Loucy (cell line): ENCODE results near the gene GAB2.

Experiments
- H2AFZ ChIP-seq: fragments of 200-600 bp; sonication (generic); 2 replicates; pipeline ENCODE4 v1.6.0; 2016; ENCODE audit warnings: antibody characterized with exemption, mild to moderate bottlenecking, low read length, moderate library complexity
- H3F3A ChIP-seq: fragments of 200-600 bp; 2 replicates; pipeline ENCODE4 v1.6.0; 2016; ENCODE audit warnings: antibody characterized with exemption, low read depth, mild to moderate bottlenecking
- H3K27me3 ChIP-seq: fragments of 200-600 bp; sonication (generic); 2 replicates; pipeline ENCODE4 v1.6.1; 2014; ENCODE audit warnings: low read length, mild to moderate bottlenecking; ENCODE audit not compliant: insufficient read depth, poor library complexity, severe bottlenecking
- H3K36me3 ChIP-seq: fragments of 200-600 bp; sonication (generic); 2 replicates; pipeline ENCODE4 v1.6.1; 2016; ENCODE audit warnings: low read length; ENCODE audit not compliant: insufficient read depth
- H3K4me1 ChIP-seq: fragments of 200-600 bp; sonication (generic); 2 replicates; pipeline ENCODE4 v1.5.1; 2014; ENCODE audit warnings: low read length, mild to moderate bottlenecking; ENCODE audit not compliant: insufficient read depth, poor library complexity, severe bottlenecking
- H3K4me2 ChIP-seq: fragments of 200-600 bp; sonication (generic); 2 replicates; pipeline ENCODE4 v1.6.0; 2014; ENCODE audit warnings: antibody characterized with exemption, low read length, low read depth, mild to moderate bottlenecking; ENCODE audit not compliant: poor library complexity, severe bottlenecking
- H3K4me3 ChIP-seq: fragments of 200-600 bp; sonication (generic); 2 replicates; pipeline ENCODE4 v1.5.1; 2014; ENCODE audit warnings: low read length, mild to moderate bottlenecking, mixed read lengths; ENCODE audit not compliant: poor library complexity, severe bottlenecking
- H3K79me2 ChIP-seq: fragments of 200-600 bp; sonication (generic); 2 replicates; pipeline ENCODE4 v1.6.1; 2014; ENCODE audit warnings: low read length; ENCODE audit not compliant: insufficient read depth
- H3K9ac ChIP-seq: fragments of 200-600 bp; sonication (generic); 2 replicates; pipeline ENCODE4 v1.6.0; 2014; ENCODE audit warnings: mild to moderate bottlenecking, low read depth, low read length, moderate library complexity; ENCODE audit not compliant: poor library complexity, severe bottlenecking
- H3K9me2 ChIP-seq: fragments of 200-600 bp; sonication (generic); replicated peaks from 2 replicates; pipeline ENCODE4 v1.6.1; 2016; ENCODE audit warnings: low read depth, low read length, mixed read lengths
- H3K9me3 ChIP-seq: fragments of 200-600 bp; sonication (generic); 2 replicates; pipeline ENCODE4 v1.6.1; 2014; ENCODE audit warnings: mild to moderate bottlenecking, antibody characterized with exemption, low read length, low read depth; ENCODE audit not compliant: insufficient read depth
- H4K20me1 ChIP-seq: fragments of 200-600 bp; sonication (generic); 2 replicates; pipeline ENCODE4 v1.6.0; 2014; ENCODE audit warnings: antibody characterized with exemption, low read length, mild to moderate bottlenecking; ENCODE audit not compliant: insufficient read depth, poor library complexity, severe bottlenecking
- EZH2phosphoT487 ChIP-seq: fragments of 200-600 bp; IDR thresholded peaks from 2 replicates; pipeline ENCODE4 v1.6.1; 2018; ENCODE audit warnings: antibody characterized with exemption, mild to moderate bottlenecking, moderate library complexity, borderline replicate concordance
- TF ChIP-seq, protein P1 (sequence below): fragments of 200-600 bp; sonication (generic); conservative IDR thresholded peaks from 2 replicates; pipeline ENCODE4 v1.5.1; 2014; ENCODE audit warnings: mild to moderate bottlenecking, antibody characterized with exemption, low read length

Gene GAB2

DNA sequence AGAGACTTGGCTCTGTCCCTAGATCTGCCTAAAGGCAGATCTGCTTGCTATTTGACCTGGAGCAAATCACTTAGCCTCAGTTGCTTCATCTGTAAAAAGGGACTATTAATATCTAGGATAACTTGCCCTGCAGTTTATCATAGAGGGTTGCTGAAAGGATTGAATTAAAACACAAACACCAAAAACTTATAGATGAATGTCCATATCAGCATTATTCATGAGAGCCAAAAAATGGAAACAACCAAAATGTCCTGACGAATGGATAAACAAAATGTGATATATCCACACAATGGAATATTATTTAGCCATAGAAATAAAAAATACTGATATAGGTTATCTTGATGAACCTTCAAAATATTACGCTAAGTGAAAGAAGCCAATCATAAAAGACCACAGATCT is 161.7 kb downstream of the GAB2 start:
- Histone ChIP-seq H4K20me1 (no peaks in the 10 kb centered on the region), H3F3A (no peaks in the 10 kb centered on the region), H3K4me1 (no peaks in the 10 kb centered on the region), H3K27me3 (no peaks in the 10 kb centered on the region), H3K9me3 (no peaks in the 10 kb centered on the region), H3K9me2 (no peaks in the 10 kb centered on the region), H2AFZ (no peak overlapping the region), H3K79me2 (no peaks in the 10 kb centered on the region), H3K9ac (no peak overlapping the region), H3K4me3 (no peak overlapping the region), H3K4me2 (no peak overlapping the region), H3K36me3 (no peaks in the 10 kb centered on the region)
- no peak for TF ChIP-seq EZH2phosphoT487
- TF ChIP-seq, protein P1, sequence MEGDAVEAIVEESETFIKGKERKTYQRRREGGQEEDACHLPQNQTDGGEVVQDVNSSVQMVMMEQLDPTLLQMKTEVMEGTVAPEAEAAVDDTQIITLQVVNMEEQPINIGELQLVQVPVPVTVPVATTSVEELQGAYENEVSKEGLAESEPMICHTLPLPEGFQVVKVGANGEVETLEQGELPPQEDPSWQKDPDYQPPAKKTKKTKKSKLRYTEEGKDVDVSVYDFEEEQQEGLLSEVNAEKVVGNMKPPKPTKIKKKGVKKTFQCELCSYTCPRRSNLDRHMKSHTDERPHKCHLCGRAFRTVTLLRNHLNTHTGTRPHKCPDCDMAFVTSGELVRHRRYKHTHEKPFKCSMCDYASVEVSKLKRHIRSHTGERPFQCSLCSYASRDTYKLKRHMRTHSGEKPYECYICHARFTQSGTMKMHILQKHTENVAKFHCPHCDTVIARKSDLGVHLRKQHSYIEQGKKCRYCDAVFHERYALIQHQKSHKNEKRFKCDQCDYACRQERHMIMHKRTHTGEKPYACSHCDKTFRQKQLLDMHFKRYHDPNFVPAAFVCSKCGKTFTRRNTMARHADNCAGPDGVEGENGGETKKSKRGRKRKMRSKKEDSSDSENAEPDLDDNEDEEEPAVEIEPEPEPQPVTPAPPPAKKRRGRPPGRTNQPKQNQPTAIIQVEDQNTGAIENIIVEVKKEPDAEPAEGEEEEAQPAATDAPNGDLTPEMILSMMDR, result no peak

GRCh38 chr11:78254268-78254667 is 163.4 kb downstream of the GAB2 start:
- Histone ChIP-seq H2AFZ (no peak overlapping the region), H3K36me3 (no peaks in the 10 kb centered on the region), H3K4me1 (no peaks in the 10 kb centered on the region), H3K27me3 (no peaks in the 10 kb centered on the region), H3F3A (no peaks in the 10 kb centered on the region), H4K20me1 (no peaks in the 10 kb centered on the region), H3K9ac (no peak overlapping the region), H3K4me3 (no peak overlapping the region), H3K4me2 (no peak overlapping the region), H3K9me2 (no peaks in the 10 kb centered on the region), H3K79me2 (no peaks in the 10 kb centered on the region), H3K9me3 (no peaks in the 10 kb centered on the region)
- TF ChIP-seq, protein P1, result no peak
- TF ChIP-seq EZH2phosphoT487, result no peak

DNA sequence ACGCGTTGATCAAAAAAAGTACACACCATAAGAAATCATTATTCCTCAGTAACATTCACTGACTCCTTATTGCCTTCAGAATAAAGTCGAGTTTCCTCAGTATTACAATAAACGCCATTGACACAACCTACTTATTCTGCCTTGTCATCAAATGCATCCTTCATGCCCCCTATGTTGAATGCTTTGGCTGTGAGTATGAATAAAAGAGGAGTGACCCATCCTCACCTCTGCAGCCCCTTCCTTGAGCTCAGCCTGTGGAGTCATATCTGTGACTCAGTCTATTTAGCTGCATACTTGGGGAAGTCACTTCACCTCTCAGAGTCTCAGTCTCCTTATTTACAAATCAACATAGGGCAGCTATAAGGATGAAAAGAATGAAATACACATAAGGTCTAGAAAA is 163.8 kb downstream of the GAB2 start:
- Histone ChIP-seq H3K4me3 (no peak overlapping the region), H3K4me2 (no peak overlapping the region), H3K36me3 (no peaks in the 10 kb centered on the region), H3K27me3 (no peaks in the 10 kb centered on the region), H4K20me1 (no peaks in the 10 kb centered on the region), H2AFZ (no peak overlapping the region), H3K4me1 (no peaks in the 10 kb centered on the region), H3K9ac (no peak overlapping the region), H3K9me3 (no peaks in the 10 kb centered on the region), H3K79me2 (no peaks in the 10 kb centered on the region), H3F3A (no peaks in the 10 kb centered on the region), H3K9me2 (no peaks in the 10 kb centered on the region)
- TF ChIP-seq, protein P1, result no peak
- TF ChIP-seq EZH2phosphoT487, result no peak
